ENCODE data around the gene ADAM19.
"Not testable (repeated sequence)": the region's sequence is repeated elsewhere in the genome, so short reads cannot be mapped to it uniquely, and the experiment has no call there.

Gene ADAM19

DNA sequence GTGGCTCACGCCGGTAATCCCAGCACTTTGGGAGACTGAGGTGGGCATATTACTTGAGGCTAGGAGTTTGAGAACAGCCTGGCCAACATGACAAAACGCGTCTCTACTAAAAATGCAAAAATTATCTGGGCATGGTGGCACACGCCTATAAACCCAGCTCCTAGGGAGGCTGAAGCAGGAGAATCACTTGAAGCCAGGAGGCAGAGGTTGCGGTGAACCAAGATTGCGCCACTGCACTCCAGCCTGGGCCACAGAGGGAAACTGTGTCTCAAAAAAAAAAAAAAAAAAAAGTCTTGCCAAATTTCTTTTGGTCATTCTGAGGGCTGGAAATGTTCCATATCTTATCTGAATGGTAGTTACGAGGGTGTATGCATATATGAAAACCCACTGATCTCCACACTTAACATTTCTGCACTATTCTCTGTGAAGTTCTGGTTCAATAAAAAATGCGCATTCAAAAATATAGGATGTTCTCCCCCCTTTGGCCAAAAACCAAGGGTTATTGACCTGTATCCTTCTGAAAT lies 129.1 kb downstream of the ADAM19 start:
- DNase-seq (ENCODE audit: insufficient read length, low spot score) = no peak
- no peak for TF ChIP-seq POLR2A (IDR thresholded peaks at IDR 0.05; ENCODE audit: low read depth, low read length)
- no peak for FAIRE-seq

DNA sequence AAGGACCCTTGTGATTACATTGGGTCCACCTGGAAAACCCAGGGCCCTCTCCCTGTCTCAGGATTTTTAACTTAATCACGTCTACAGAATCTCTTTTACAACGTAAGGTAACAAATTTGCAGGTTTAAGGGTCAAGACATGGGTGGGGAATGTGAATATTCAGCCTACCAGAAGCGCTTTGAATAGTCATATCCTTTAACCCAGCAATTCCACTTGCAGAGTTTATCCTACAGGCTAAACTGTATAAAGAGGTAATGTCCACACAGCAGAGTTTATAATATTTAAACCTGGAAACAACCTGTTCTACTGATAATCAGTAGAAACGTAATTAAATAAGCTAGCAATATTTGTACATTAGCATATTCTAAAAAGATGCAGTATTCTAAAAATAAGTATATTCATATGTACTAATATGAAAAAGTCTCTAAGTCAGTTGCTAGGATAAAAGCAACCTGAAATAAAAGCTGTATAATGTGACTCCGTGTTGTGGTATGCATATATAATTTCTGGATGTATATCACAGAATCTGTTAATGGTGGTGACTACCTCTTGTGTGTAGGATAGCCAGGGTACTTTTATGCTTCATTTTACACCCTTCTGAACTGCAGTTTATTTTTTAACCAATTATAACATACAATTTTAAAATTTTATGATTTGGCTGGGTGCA lies 129.7 kb downstream of the ADAM19 start:
- FAIRE-seq (no peak), DNase-seq (ENCODE audit: insufficient read length, low spot score) (no peak)
- TF ChIP-seq POLR2A (IDR thresholded peaks at IDR 0.05; ENCODE audit: low read depth, low read length) = no peak

DNA sequence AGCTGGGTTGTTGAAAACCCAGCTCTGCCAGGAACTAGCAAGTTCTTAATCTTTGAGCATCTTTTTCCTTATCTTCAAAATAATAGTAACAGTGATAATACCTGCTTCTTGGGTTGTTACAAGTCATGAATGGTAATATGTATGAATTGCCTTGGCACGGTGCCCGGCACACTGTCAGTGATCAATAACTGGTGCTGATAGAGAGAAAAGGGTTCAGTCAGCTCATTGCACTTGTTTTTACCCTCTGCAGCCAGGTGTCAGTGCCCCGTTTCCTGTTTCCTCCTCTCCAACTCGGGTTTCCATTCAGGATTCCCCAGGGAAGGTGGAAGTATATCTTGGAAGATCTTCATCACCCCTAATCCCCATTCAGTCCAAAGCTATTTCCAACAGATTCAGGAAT lies 131.4 kb downstream of the ADAM19 start:
- no peak for FAIRE-seq

GRCh38 chr5:157443041-157443549 lies 132.5 kb downstream of the ADAM19 start:
- no peak for DNase-seq (ENCODE audit: insufficient read length, low spot score)
- TF ChIP-seq POLR2A (IDR thresholded peaks at IDR 0.05; ENCODE audit: low read depth, low read length) = no peak
- FAIRE-seq = no peak

More for the DNA sequence above, 131.4 kb downstream of the ADAM19 start:
- TF ChIP-seq POLR2A (IDR thresholded peaks at IDR 0.05; ENCODE audit: low read depth, low read length) = no peak
- DNase-seq (ENCODE audit: insufficient read length, low spot score) = no peak

GRCh38 chr5:157434096-157434495 lies 141.5 kb downstream of the ADAM19 start:
- DNase-seq (ENCODE audit: insufficient read length, low spot score) (no peak), FAIRE-seq (no peak)
- TF ChIP-seq POLR2A (IDR thresholded peaks at IDR 0.05; ENCODE audit: low read depth, low read length) = no peak

DNA sequence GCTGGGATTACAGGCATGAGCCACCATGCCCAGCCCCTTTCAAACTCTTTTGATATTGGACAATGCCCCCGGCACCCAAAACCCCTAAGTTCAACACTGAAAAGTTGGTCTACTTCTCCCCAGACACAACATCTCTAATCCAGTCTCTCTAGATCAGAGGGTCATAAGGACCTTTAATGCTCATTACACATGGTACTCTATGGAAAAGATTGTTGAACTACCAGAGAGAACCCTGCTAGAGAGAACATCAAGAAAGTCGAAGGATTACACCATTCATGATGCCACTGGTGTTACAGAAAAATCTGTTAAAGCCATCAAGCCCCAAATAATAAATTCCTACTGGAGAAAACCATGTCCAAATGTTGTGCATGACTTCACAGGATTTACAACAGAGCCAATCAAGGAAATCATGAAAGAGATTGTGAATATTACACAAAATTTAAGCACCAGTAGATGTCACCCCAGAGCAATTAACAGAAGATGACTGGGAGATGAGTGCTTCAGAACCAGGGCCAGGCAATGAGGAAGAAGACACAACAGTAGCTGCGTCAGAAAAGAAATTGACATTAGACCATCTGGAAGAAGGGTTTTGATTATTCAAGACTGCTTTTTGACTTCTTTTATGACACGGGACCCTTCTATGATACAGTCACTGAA lies 143.9 kb downstream of the ADAM19 start:
- TF ChIP-seq POLR2A (IDR thresholded peaks at IDR 0.05; ENCODE audit: low read depth, low read length) = no peak
- DNase-seq (ENCODE audit: insufficient read length, low spot score) = no peak
- peak; percentile 91 for FAIRE-seq

- not testable (repeated sequence) for FAIRE-seq; DNase-seq (ENCODE audit: insufficient read length, low spot score)
These were observed 145.7 kb downstream of the ADAM19 start for GRCh38 chr5:157429920-157430319.
